LNCAP (cell line): Measurements from ENCODE around the gene PRRX2.

Experiments
- TF ChIP-seq, protein P1 (sequence below): fragments of 450-650 bp; IDR thresholded peaks from 2 replicates; pipeline ENCODE4 v1.5.1; 2017; ENCODE audit warnings: mild to moderate bottlenecking

Gene PRRX2

GRCh38 chr9:129698254-129698757 is 32.9 kb downstream of the PRRX2 start:
- TF ChIP-seq, protein P1, sequence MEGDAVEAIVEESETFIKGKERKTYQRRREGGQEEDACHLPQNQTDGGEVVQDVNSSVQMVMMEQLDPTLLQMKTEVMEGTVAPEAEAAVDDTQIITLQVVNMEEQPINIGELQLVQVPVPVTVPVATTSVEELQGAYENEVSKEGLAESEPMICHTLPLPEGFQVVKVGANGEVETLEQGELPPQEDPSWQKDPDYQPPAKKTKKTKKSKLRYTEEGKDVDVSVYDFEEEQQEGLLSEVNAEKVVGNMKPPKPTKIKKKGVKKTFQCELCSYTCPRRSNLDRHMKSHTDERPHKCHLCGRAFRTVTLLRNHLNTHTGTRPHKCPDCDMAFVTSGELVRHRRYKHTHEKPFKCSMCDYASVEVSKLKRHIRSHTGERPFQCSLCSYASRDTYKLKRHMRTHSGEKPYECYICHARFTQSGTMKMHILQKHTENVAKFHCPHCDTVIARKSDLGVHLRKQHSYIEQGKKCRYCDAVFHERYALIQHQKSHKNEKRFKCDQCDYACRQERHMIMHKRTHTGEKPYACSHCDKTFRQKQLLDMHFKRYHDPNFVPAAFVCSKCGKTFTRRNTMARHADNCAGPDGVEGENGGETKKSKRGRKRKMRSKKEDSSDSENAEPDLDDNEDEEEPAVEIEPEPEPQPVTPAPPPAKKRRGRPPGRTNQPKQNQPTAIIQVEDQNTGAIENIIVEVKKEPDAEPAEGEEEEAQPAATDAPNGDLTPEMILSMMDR: no peak

DNA sequence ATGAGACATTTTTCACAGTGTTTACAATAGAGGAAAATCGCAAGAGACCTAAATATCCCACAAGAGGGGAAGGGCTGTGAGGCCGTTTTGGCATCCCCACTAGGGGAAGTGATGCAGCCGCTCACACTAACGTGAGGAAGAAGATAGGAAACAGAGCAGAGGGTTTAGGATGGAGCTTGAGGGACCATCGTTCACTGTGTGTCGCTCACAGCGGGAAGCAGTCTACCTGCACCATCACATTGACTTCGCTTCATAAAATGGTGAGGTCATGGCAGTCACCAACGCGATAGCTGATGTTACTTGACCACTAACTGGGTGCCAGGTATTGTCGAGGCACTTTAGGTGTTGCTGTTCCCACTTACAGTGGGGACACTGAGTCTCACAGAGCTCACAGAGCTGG is 35.6 kb downstream of the PRRX2 start:
- TF ChIP-seq, protein P1: no peak

GRCh38 chr9:129701549-129701948 is 36.1 kb downstream of the PRRX2 start:
- TF ChIP-seq, protein P1: no peak

GRCh38 chr9:129702589-129703520 is 37.4 kb downstream of the PRRX2 start:
- TF ChIP-seq, protein P1: no peak

DNA sequence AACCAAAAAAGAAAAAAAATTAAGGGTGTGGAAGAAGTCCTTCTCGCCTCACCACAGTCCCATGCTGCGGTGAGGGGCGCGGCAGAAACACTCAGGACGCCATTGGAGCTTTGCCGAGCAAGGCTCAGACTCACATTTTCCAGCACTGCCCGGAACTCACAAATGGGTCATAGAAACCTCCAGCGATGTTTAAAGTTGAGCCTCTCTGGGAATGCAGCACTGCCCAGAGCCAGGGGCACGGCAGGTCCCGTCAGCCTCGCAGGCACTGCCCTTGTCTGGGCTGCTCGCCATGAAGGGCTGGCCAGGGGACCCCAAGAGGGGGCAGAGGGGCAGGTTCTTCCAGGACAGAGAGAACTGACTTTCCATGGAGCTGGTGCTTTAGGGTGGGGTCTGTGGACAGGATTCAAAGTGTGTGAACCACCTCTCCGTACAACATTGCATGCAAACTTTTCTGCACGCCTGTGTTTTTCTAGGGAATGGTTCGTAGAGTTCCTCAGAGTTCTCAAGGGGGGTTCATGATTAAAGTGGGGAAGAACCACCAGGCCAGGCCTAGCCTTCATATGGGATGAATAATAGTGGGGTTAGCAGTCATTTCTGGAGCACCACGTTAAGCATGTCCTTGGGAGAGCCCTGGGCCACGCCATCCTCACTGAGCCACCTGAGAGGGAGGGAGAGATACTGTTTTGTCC is 38.4 kb downstream of the PRRX2 start:
- TF ChIP-seq, protein P1: no peak

DNA sequence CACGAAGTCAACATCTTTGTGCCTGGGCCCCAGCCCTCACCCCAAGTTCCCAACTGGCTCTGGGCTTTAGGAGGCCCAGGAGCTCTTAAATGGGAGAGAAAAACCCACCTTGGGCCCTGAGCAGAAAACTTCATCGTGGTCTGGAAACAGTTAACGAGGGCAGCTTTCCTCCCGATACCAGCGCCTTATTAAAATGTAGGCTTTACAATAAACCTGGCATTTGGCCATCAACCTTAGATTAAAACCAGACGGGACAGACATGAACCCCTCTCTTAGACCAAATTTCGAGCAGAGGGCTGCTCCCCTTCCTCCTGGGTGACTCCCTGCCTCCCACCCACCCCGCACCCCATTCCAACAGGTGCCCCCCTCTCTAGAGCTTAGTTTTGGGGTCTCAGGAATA is 39.4 kb downstream of the PRRX2 start:
- TF ChIP-seq, protein P1: no peak

DNA sequence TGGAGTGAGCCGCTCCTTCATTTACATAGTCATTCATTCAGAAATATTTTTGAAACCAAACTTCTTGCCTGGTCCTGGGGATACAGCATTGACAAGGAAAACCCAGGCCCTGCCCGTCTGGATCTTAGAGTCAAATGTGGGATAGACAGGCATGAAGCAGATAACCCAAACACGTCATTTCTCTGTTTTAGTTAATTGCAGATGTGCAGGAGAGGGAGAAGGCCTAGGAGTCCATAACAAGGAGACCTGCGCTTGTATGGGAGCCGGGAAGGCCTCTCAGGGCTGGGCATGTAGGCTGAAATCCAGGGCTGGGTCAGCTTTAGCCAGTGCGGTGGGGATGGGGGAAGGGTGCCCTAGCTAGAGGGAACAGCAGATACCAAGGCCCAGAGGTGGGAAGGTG is 43.3 kb downstream of the PRRX2 start:
- TF ChIP-seq, protein P1: no peak
